Astrocyte (in vitro differentiated cells and primary cell): ENCODE data around the gene TMEM201.

Source experiments
- EZH2 ChIP-seq: IDR thresholded peaks from 2 replicates; pipeline ENCODE4 v1.6.1; 2012; ENCODE audit warnings: mild to moderate bottlenecking, low read length, inconsistent platforms; ENCODE audit not compliant: insufficient read depth
- TF ChIP-seq, protein P1 (sequence below): IDR thresholded peaks from 2 replicates; pipeline ENCODE4 v1.5.1; 2011; ENCODE audit warnings: low read depth, mild to moderate bottlenecking, inconsistent platforms, low read length, moderate library complexity; ENCODE audit not compliant: insufficient read depth

DNA sequence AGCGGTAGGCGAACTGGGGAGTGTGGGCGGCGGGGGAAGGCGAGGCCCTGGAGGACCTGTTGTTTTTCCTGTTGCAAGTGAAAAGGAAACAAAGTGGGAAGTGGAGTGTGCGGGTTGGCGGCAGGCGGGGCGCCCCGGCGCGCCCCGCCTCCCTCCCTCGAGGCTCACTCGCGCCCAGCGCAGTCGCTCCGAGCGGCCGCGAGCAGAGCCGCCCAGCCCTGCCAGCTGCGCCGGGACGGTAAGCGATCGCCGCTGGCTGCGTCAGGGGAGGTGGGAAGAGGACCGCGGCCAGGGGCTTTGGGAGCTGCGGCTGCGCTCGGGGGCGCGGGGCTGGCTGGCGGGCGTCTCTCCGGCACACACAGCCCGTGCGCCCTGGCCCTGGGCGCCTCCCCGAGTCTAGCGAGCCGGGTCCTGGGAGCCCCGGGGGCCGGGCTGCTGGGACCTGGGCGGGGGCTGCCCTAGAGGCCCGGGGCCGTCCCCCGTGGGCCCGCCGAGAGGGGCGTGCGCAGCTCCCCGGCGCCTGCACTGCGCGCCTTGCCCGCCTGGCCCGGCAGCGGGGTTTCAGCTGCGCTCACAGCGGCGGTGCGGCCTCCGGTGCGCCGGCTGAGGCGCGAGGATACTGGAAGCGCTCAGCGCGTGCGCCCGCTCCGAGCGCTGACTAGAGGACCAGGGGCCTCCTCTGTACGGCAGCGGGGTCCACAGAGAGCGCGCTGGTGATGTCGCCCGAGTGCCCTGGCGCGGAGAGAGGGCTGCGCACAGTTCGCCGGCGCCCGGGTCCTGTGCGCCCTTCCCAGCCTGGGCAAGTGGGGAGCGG lies 63.1 kb downstream of the TMEM201 start, which contains the start of gene PIK3CD:
- TF ChIP-seq, protein P1, sequence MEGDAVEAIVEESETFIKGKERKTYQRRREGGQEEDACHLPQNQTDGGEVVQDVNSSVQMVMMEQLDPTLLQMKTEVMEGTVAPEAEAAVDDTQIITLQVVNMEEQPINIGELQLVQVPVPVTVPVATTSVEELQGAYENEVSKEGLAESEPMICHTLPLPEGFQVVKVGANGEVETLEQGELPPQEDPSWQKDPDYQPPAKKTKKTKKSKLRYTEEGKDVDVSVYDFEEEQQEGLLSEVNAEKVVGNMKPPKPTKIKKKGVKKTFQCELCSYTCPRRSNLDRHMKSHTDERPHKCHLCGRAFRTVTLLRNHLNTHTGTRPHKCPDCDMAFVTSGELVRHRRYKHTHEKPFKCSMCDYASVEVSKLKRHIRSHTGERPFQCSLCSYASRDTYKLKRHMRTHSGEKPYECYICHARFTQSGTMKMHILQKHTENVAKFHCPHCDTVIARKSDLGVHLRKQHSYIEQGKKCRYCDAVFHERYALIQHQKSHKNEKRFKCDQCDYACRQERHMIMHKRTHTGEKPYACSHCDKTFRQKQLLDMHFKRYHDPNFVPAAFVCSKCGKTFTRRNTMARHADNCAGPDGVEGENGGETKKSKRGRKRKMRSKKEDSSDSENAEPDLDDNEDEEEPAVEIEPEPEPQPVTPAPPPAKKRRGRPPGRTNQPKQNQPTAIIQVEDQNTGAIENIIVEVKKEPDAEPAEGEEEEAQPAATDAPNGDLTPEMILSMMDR: no peak
- TF ChIP-seq EZH2: no peak
